Measurements from ENCODE around the gene LPP. TPM values are rescaled to one million over a fixed set of nuclear protein-coding genes. Genes with fewer than 3 reads are reported as not detected.

Gene LPP
- total and polyA plus RNA-seq, 2 donors from 2014 or later: 6.7 to 233 TPM

- FAIRE-seq: no peak
- no peaks in the 10 kb centered on the region for H3K36me3 ChIP-seq (ENCODE audit: control insufficient read depth in 2 of 3, insufficient read depth in 3 of 3, low read length in 3 of 3)
- no peak for DNase-seq
- H3K27me3 ChIP-seq (ENCODE audit: control insufficient read depth, insufficient read depth, low read length): no peaks in the 10 kb centered on the region
- H3K4me1 ChIP-seq (ENCODE audit: control insufficient read depth in 2 of 3, insufficient read depth in 2 of 3, low read depth in 1 of 3, low read length in 3 of 3): no peaks in the 10 kb centered on the region
- no peak overlapping the region for H3K27ac ChIP-seq (ENCODE audit: low read depth in 2 of 2, low read length in 2 of 2)
- H3K9ac ChIP-seq (ENCODE audit: low read length in 3 of 3): no peak overlapping the region
- H3K4me3 ChIP-seq (ENCODE audit: low read length in 3 of 3): no peak overlapping the region
- no peak for TF ChIP-seq CTCF (IDR thresholded peaks at IDR 0.05; ENCODE audit: borderline replicate concordance, extremely low read depth, insufficient read depth)
- H3K9me3 ChIP-seq (ENCODE audit: control insufficient read depth in 2 of 3, insufficient read depth in 1 of 3, low read length in 3 of 3): no peaks in the 10 kb centered on the region
- intact Hi-C loops (cut with DNase I): no loop called here
Observed at GRCh38 chr3:188239035-188239434, 85.1 kb downstream of the LPP start.

- Histone ChIP-seq H3K27me3 (ENCODE audit: control insufficient read depth, insufficient read depth, low read length) (no peaks in the 10 kb centered on the region), H3K27ac (ENCODE audit: low read depth in 2 of 2, low read length in 2 of 2) (no peak overlapping the region)
- FAIRE-seq: no peak
Observed at GRCh38 chr3:188239577-188239976, 85.6 kb downstream of the LPP start.

DNA sequence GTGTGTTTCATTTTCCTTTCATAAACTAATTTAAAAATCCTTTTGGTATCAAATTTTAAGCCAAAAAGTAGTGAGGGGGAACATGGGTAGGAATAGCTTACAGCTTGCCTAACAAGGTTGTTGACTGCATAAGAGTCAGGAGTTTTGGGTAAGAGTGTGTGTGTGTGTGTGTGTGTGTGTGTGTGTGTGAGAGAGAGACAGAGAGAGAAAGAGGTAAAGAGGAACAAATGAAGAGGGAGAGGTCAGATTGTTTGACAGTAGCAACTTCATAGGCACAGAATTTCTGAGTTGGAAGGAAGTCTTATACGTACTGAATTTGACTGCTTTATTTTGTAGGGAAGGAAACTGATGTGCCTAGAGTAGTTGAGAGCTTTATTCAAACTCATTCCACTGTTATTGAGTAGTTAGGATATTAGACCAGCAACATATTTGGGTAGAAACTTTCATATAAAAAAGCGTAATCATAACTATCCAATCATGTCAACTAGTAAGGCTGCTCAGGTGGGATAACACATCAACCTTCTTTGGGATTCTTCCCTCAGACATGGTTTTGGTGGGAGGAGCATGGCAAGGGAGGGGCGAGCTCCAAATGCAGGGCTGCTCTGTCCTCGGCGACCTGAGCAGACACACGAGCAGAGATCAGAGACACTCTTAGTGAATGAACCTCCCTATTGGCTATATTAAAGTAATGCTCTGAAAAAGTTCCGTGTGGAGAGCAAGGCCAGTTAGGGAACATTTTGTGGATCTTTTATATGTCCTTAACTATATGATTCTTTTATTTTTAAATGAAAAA is 86.4 kb downstream of the LPP start:
- intact Hi-C loops (cut with DNase I): no loop called here
- no peaks in the 10 kb centered on the region for H3K9me3 ChIP-seq (ENCODE audit: control insufficient read depth in 2 of 3, insufficient read depth in 1 of 3, low read length in 3 of 3)
- H3K27me3 ChIP-seq (ENCODE audit: control insufficient read depth, insufficient read depth, low read length): no peaks in the 10 kb centered on the region
- H3K36me3 ChIP-seq (ENCODE audit: control insufficient read depth in 2 of 3, insufficient read depth in 3 of 3, low read length in 3 of 3): no peaks in the 10 kb centered on the region
- H3K27ac ChIP-seq (ENCODE audit: low read depth in 2 of 2, low read length in 2 of 2): no peak overlapping the region
- TF ChIP-seq CTCF (IDR thresholded peaks at IDR 0.05; ENCODE audit: borderline replicate concordance, extremely low read depth, insufficient read depth): no peak
- H3K9ac ChIP-seq (ENCODE audit: low read length in 3 of 3): no peak overlapping the region
- no peak for FAIRE-seq
- DNase-seq: no peak
- H3K4me3 ChIP-seq (ENCODE audit: low read length in 3 of 3): no peak overlapping the region
- H3K4me1 ChIP-seq (ENCODE audit: control insufficient read depth in 2 of 3, insufficient read depth in 2 of 3, low read depth in 1 of 3, low read length in 3 of 3): no peaks in the 10 kb centered on the region

More at GRCh38 chr3:188239577-188239976, 85.6 kb downstream of the LPP start:
- no peaks in the 10 kb centered on the region for H3K9me3 ChIP-seq (ENCODE audit: control insufficient read depth in 2 of 3, insufficient read depth in 1 of 3, low read length in 3 of 3)
- H3K9ac ChIP-seq (ENCODE audit: low read length in 3 of 3): no peak overlapping the region
- H3K4me3 ChIP-seq (ENCODE audit: low read length in 3 of 3): no peak overlapping the region
- intact Hi-C loops (cut with DNase I): no loop called here
- no peaks in the 10 kb centered on the region for H3K4me1 ChIP-seq (ENCODE audit: control insufficient read depth in 2 of 3, insufficient read depth in 2 of 3, low read depth in 1 of 3, low read length in 3 of 3)
- no peak for DNase-seq
- TF ChIP-seq CTCF (IDR thresholded peaks at IDR 0.05; ENCODE audit: borderline replicate concordance, extremely low read depth, insufficient read depth): no peak
- no peaks in the 10 kb centered on the region for H3K36me3 ChIP-seq (ENCODE audit: control insufficient read depth in 2 of 3, insufficient read depth in 3 of 3, low read length in 3 of 3)

All from kidney (tissue), 14 donors.